H4 (cell line): ENCODE results near the gene SLC39A1. TPM values are rescaled to one million over a fixed set of nuclear protein-coding genes. Genes with fewer than 3 reads are reported as not detected.
"Not testable (repeated sequence)": the region's sequence is repeated elsewhere in the genome, so short reads cannot be mapped to it uniquely, and the experiment has no call there.

Experiments
- DNase-seq: peaks from one replicate; pipeline ENCODE4 v3.0.0-alpha.2; 2015; ENCODE audit warnings: low spot score
- total RNA-seq: library from RNA; depleted of rRNA; stranded (reverse); fragments of >200 nt; shearing (Covaris generic); gene quantifications from 2 replicates; pipeline ENCODE4 v1.2.3, GENCODE V29; 2014; rRNA removed

SLC39A1 gene
- total RNA-seq: 93.2 and 96.9 TPM in 2 replicates

- peak; percentile 96 for DNase-seq
Measured at GRCh38 chr1:153963030-153963849, at the start of gene SLC39A1. TSS of gene SLC39A1 (minus strand) at chr1:153963537. CDS start at chr1:153962715, 822 bp downstream.

- not testable (repeated sequence) for DNase-seq
Measured at GRCh38 chr1:154012543-154012942, 49.2 kb upstream of the SLC39A1 start.

GRCh38 chr1:154012129-154012528, 48.8 kb upstream of the SLC39A1 start:
- no peak for DNase-seq

- no peak for DNase-seq
Measured at GRCh38 chr1:154006136-154006535, 42.8 kb upstream of the SLC39A1 start.

- DNase-seq: no peak
Measured at GRCh38 chr1:154000420-154000819, 37.1 kb upstream of the SLC39A1 start.

GRCh38 chr1:153996882-153997281, 33.5 kb upstream of the SLC39A1 start:
- not testable (repeated sequence) for DNase-seq

GRCh38 chr1:153995640-153996039, 32.3 kb upstream of the SLC39A1 start:
- DNase-seq: no peak

- DNase-seq: no peak
Measured at GRCh38 chr1:153995202-153995601, 31.9 kb upstream of the SLC39A1 start.

GRCh38 chr1:153991806-153992205, 28.5 kb upstream of the SLC39A1 start:
- no peak for DNase-seq

GRCh38 chr1:153991151-153991630, 27.9 kb upstream of the SLC39A1 start:
- no peak for DNase-seq

- peak; percentile 98 for DNase-seq
Measured at GRCh38 chr1:153990468-153991150, 27.3 kb upstream of the SLC39A1 start, which contains the start of gene RPS27. TSS of gene RPS27 (plus strand) at chr1:153990762. CDS start at chr1:153990797, 35 bp downstream.

GRCh38 chr1:153987621-153988020, 24.3 kb upstream of the SLC39A1 start:
- no peak for DNase-seq

- peak; percentile 75 for DNase-seq
Measured at GRCh38 chr1:153985941-153986761, 22.8 kb upstream of the SLC39A1 start, which contains the start of gene RAB13. TSS of gene RAB13 (minus strand) at chr1:153986339. CDS start at chr1:153986236, 103 bp downstream.

GRCh38 chr1:153985341-153985912, 22.1 kb upstream of the SLC39A1 start:
- no peak for DNase-seq

- no peak for DNase-seq
Measured at GRCh38 chr1:153984123-153984894, 21.0 kb upstream of the SLC39A1 start.

- DNase-seq: not testable (repeated sequence)
Measured at GRCh38 chr1:153981735-153982134, 18.4 kb upstream of the SLC39A1 start.

GRCh38 chr1:153979091-153979490, 15.8 kb upstream of the SLC39A1 start:
- not testable (repeated sequence) for DNase-seq

GRCh38 chr1:153978274-153978909, 15.1 kb upstream of the SLC39A1 start:
- DNase-seq: no peak

- DNase-seq: peak; percentile 74
Measured at GRCh38 chr1:153977250-153978240, 14.2 kb upstream of the SLC39A1 start, which contains the start of gene JTB. TSS of gene JTB (minus strand) at chr1:153977674. CDS start at chr1:153977252, 422 bp downstream.
